Ishikawa (cell line): ENCODE data around the gene NTN1.

Experiments used
- CEBPB ChIP-seq: IDR thresholded peaks from 2 replicates; pipeline ENCODE4 v1.6.1; 2012
- CREB1 ChIP-seq: IDR thresholded peaks from 2 replicates; pipeline ENCODE4 v1.6.1; 2012; ENCODE audit warnings: low read depth
- EGR1 ChIP-seq: IDR thresholded peaks from 2 replicates; pipeline ENCODE4 v1.6.1; 2012
- EP300 ChIP-seq: IDR thresholded peaks from 2 replicates; pipeline ENCODE4 v1.6.1; 2012; ENCODE audit warnings: borderline replicate concordance
- FOXM1 ChIP-seq: IDR thresholded peaks from 2 replicates; pipeline ENCODE4 v1.6.1; 2012; ENCODE audit warnings: low read depth, borderline replicate concordance
- NFIC ChIP-seq: IDR thresholded peaks from 2 replicates; pipeline ENCODE4 v1.6.1; 2012
- RAD21 ChIP-seq: IDR thresholded peaks from 2 replicates; pipeline ENCODE4 v1.6.1; 2012; ENCODE audit warnings: low read depth
- TAF1 ChIP-seq: IDR thresholded peaks from 2 replicates; pipeline ENCODE4 v1.6.1; 2012; ENCODE audit warnings: low read depth, mild to moderate bottlenecking
- TCF12 ChIP-seq: IDR thresholded peaks from 2 replicates; pipeline ENCODE4 v1.6.1; 2012; ENCODE audit warnings: low read depth
- TEAD4 ChIP-seq: IDR thresholded peaks from 2 replicates; pipeline ENCODE4 v1.6.1; 2012
- YY1 ChIP-seq: IDR thresholded peaks from 2 replicates; pipeline ENCODE4 v1.6.1; 2012; ENCODE audit warnings: low read depth
- ZBTB7A ChIP-seq: IDR thresholded peaks from 2 replicates; pipeline ENCODE4 v1.6.1; 2012; ENCODE audit warnings: low read depth
- TF ChIP-seq, protein P1 (sequence below): IDR thresholded peaks from 2 replicates; pipeline ENCODE4 v1.6.1; 2012
- TF ChIP-seq, protein P2 (sequence below): IDR thresholded peaks from 2 replicates; pipeline ENCODE4 v1.6.1; 2012; ENCODE audit warnings: low read depth, mild to moderate bottlenecking
- TF ChIP-seq, protein P3 (sequence below): IDR thresholded peaks from 2 replicates; pipeline ENCODE4 v1.6.1; 2012

Gene NTN1

DNA sequence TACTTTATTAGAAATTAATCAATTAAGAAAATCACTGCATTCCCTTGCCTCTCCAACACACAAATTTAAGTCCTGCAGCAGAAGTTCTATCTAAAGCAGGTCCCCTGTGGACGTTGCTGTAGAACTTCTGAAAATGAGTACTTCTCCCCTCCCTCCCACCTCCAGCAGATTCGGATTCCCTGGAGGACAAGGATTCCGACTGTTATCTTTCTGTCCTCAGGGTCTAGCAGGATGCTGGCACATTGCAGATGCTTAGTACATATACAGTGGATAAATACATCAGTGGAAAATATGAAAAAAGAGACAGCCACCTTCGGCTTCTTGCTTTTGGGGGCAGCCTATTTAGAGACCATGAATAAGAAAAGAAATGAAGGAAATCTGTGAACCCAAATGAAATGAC, 32.1 kb downstream of the NTN1 start:
- no peak for TF ChIP-seq TCF12
- no peak for TF ChIP-seq ZBTB7A
- no peak for TF ChIP-seq NFIC
- TF ChIP-seq EP300, result no peak
- no peak for TF ChIP-seq FOXM1
- TF ChIP-seq, protein P1, sequence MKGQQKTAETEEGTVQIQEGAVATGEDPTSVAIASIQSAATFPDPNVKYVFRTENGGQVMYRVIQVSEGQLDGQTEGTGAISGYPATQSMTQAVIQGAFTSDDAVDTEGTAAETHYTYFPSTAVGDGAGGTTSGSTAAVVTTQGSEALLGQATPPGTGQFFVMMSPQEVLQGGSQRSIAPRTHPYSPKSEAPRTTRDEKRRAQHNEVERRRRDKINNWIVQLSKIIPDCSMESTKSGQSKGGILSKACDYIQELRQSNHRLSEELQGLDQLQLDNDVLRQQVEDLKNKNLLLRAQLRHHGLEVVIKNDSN, result no peak
- no peak for TF ChIP-seq CEBPB
- TF ChIP-seq EGR1, result no peak

DNA sequence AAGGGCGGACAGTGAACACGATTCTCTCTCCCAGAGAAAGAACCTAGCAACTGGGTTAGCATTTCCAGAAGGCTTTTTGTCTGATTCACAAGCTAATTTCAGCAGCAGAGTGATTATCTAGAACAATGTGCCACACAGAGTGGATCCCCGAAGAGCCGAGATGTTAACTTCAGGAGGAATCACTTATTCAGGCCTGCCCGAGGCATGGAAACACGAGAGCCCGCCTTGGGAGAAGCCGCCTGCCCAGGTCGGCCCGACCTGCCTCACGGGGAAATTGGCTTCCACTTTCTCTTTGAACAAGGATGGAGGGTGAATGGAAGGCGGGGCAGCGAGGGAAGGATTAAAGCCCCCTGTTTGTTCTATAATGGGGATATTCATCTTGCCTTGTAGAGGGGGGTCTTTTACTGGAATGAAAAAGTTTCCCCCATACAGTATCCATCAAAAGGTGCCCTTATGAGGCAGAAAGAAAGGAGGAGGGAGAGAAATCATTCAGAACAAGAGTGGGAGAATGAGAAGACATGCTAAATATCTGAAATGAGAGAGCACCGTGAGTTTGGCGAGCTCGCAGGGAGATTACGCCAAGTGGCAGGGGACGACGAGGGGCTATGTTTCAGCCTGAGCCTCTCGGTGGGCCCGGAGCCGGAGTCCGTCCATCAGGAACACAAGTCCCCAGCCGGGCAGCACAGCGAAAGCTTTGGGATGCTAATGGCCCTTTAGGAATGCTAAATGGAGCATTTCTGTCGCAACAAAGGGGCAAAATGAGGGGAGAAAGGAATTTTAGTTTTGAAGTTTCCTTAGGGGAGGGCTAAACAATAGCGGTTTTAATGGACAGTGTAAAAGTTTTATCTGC, 33.0 kb downstream of the NTN1 start:
- no peak for TF ChIP-seq NFIC
- TF ChIP-seq, protein P1, result no peak
- TF ChIP-seq, protein P2, sequence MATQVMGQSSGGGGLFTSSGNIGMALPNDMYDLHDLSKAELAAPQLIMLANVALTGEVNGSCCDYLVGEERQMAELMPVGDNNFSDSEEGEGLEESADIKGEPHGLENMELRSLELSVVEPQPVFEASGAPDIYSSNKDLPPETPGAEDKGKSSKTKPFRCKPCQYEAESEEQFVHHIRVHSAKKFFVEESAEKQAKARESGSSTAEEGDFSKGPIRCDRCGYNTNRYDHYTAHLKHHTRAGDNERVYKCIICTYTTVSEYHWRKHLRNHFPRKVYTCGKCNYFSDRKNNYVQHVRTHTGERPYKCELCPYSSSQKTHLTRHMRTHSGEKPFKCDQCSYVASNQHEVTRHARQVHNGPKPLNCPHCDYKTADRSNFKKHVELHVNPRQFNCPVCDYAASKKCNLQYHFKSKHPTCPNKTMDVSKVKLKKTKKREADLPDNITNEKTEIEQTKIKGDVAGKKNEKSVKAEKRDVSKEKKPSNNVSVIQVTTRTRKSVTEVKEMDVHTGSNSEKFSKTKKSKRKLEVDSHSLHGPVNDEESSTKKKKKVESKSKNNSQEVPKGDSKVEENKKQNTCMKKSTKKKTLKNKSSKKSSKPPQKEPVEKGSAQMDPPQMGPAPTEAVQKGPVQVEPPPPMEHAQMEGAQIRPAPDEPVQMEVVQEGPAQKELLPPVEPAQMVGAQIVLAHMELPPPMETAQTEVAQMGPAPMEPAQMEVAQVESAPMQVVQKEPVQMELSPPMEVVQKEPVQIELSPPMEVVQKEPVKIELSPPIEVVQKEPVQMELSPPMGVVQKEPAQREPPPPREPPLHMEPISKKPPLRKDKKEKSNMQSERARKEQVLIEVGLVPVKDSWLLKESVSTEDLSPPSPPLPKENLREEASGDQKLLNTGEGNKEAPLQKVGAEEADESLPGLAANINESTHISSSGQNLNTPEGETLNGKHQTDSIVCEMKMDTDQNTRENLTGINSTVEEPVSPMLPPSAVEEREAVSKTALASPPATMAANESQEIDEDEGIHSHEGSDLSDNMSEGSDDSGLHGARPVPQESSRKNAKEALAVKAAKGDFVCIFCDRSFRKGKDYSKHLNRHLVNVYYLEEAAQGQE, result no peak
- TF ChIP-seq, protein P3, sequence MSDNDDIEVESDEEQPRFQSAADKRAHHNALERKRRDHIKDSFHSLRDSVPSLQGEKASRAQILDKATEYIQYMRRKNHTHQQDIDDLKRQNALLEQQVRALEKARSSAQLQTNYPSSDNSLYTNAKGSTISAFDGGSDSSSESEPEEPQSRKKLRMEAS, result no peak
- TF ChIP-seq YY1, result no peak
- no peak for TF ChIP-seq CREB1
- TF ChIP-seq EGR1, result no peak
- no peak for TF ChIP-seq ZBTB7A
- TF ChIP-seq RAD21, result no peak
- TF ChIP-seq TCF12, result no peak
- no peak for TF ChIP-seq CEBPB

DNA sequence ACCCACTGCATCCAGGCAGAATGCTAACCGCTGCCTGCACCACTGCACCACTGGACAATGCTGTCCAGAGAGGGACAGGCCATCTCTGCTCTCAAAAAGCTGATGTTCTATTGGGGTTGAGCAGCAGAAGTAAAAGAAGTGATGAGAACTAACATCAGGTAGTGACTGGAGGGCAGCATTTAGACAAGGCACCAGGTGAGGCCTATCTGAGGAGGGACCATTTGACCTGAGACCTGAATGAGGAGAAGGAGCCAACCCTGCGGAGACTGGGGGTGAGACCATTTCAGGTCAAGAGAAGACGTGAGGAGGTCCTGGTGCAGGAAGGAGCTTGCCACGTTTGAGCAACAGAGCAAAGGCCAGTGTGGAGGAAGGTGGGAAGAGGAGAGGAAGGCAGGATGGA, 34.0 kb downstream of the NTN1 start:
- TF ChIP-seq CREB1 (no peak), TEAD4 (no peak), CEBPB (no peak), TCF12 (no peak), FOXM1 (no peak), EGR1 (no peak), TAF1 (no peak), EP300 (no peak), NFIC (no peak), ZBTB7A (no peak), YY1 (no peak), RAD21 (no peak)
- TF ChIP-seq, protein P3, result no peak
- TF ChIP-seq, protein P1, result no peak
- TF ChIP-seq, protein P2, result no peak

DNA sequence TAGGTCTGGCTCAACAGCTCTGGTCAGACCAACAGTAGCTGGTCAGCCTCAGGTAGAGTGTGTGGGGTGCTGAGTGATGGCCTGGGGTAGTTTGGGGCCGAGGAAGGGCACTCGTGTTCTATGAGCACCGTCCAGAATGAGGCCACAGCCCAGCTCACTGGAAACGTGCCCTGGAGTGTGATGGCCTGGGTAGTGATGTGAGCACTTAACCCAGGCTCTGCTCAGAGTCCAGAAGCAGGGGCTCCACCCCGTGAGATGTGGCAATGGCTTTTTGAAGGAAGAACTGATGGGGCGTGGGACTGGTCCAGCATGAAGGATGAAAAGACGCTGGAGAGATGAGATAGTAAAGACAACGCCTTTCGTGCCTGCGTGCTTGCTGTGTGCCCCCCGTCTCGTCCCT, 35.3 kb downstream of the NTN1 start:
- TF ChIP-seq, protein P2, result no peak
- TF ChIP-seq TAF1 (no peak), FOXM1 (no peak)
